Muscle of back (tissue), 11 donors: ENCODE measurements around the gene CYP2F1. TPM values are rescaled to one million over a fixed set of nuclear protein-coding genes. Genes with fewer than 3 reads are reported as not detected.

ENCODE experiments used
- DNase-seq, 3 donors: peaks; one replicate each; pipeline versions ENCODE4 v3.0.0 to v3.0.0-alpha.2; 2013
- polyA plus RNA-seq, 10 donors: library from polyadenylated mRNA; unstranded; fragments of 120-200 nt; gene quantifications; one replicate each; pipeline ENCODE4 v1.2.1, GENCODE V29; 2013; ENCODE audit not compliant: insufficient read length in 10 of 10

CYP2F1 gene
- polyA plus RNA-seq, 10 donors: 0.23 TPM; not detected in 9

DNA sequence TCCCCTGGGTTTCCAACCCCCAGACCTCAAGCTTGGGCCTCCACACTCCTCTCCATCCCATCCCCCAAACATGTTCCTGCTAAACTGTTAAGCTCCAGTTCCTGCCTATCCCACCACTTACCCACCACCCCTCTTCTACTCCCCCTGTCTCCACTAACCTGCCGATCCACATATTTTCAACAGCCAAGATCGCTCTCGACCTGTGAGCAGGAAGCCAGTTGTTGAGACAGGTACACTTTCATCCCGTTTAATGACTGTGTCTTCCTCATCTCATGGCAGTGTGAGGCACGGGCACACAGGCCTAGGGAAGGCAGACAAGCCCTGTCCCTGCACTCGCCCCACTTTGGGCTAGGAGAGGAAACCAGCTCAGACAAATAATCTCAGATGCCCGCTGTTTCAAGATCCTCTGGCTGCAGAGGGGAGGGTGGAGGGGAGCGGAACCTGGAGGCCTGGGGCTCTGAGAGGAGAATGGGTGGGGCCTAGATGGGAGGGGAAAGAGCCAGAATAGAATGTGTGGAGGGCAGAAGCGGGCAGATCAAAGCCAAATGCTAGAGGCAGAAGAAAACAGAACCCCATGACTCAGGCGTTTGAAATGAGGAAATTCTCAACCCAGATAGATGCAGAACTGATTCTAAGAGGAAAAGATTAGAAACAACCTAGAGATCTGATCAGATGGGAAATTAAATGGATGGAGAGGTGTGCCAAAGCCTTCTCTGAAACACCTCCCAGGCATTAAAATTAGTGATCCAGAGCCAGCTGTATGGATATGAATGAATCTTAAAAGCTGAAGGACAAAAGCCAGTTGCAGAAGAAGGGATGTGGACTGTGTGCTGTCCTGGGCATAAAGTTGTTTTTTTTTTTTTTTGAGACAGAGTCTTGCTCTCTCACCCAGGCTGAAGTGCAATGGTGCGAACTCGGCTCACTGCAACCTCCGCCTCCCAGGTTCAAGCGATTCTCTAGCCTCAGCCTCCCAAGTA, 61.9 kb downstream of the CYP2F1 start:
- DNase-seq: peak; percentile 17 to 49 (median 46)

Other genes starting within 250 kb of the CYP2F1 start
- gene CYP2A7, start 232.2 kb upstream of the CYP2F1 start, polyA plus RNA-seq: not detected
- under 1 TPM in 1 of 10 donors, not detected in 9; 0.13 TPM for gene CYP2B6, start 123.2 kb upstream of the CYP2F1 start, polyA plus RNA-seq
- gene CYP2A13, start 26.0 kb upstream of the CYP2F1 start, polyA plus RNA-seq: under 1 TPM in 1 of 10 donors, not detected in 9; 0.09 TPM
- 1 to 10 TPM in 2 of 10 donors, under 1 TPM in 8; 0.21 to 2.2 (median 0.49) TPM for gene CYP2S1, start 78.8 kb downstream of the CYP2F1 start, polyA plus RNA-seq
- gene AXL, start 104.8 kb downstream of the CYP2F1 start, polyA plus RNA-seq: 10 to 100 TPM; 23.4 to 37.7 (median 28.1) TPM
- 100 to 1,000 TPM; 141 to 171 (median 152) TPM for gene HNRNPUL1, start 149.9 kb downstream of the CYP2F1 start, polyA plus RNA-seq
- gene CCDC97, start 195.7 kb downstream of the CYP2F1 start, polyA plus RNA-seq: 10 to 100 TPM; 31.3 to 35.7 (median 33.2) TPM
- gene TGFB1, start 239.5 kb downstream of the CYP2F1 start, polyA plus RNA-seq: 10 to 100 TPM; 13.0 to 26.7 (median 20.0) TPM
- 1 to 10 TPM; 1.6 to 3.5 (median 2.2) TPM for gene B9D2, start 249.7 kb downstream of the CYP2F1 start, polyA plus RNA-seq